SKM-1 treated with dmso at 0.1 percent for 144 hours (cell line): ENCODE data around the gene CDH13.

ENCODE experiments used
- DNase-seq: peaks from one replicate; lab custom pipeline; 2025; ENCODE audit not compliant: unreplicated experiment; lab: John Stamatoyannopoulos, UW

CDH13 gene

DNA sequence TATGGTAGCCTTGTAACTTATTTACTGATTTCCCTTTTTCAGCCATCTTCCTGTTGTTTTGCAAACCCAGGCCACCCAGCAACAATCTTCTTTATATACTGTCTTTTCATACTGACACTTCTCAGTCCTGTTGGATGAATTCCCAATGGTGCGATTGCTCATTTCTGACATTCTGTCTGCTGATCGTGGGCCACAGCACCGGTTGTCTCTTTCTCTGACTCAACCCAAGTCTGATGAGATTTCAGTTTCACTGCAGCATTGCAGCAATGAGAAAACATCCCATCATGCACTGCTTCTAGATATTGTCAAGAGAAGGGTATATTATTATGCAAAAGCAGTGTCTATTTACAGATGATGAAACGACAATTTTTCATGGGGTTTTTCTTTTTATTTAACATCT, 831.8 kb downstream of the CDH13 start:
- no peak for DNase-seq

DNA sequence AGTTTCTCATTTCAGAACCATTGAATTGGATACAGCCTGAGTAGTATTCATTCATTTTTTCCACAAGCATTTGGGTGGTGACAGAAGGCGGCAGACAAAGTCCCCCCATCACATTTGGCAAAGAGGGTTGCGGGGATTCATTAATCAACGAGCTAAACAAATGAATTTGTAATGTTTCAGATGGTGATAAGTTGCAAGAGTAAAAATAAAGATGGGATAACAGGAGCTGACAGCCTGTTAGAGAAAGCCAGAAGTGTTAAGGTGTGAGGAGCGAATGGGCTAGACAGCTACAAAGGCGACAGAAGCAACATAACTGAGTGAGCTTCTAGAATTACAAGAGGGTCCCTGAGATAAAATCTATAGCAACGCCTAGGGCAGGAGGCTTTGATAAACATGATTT, 838.2 kb downstream of the CDH13 start:
- DNase-seq, result no peak

- no peak for DNase-seq
Observed at GRCh38 chr16:83470416-83470815, 843.6 kb downstream of the CDH13 start.

- DNase-seq, result no peak
Observed at GRCh38 chr16:83472776-83473501, 846.2 kb downstream of the CDH13 start.

DNA sequence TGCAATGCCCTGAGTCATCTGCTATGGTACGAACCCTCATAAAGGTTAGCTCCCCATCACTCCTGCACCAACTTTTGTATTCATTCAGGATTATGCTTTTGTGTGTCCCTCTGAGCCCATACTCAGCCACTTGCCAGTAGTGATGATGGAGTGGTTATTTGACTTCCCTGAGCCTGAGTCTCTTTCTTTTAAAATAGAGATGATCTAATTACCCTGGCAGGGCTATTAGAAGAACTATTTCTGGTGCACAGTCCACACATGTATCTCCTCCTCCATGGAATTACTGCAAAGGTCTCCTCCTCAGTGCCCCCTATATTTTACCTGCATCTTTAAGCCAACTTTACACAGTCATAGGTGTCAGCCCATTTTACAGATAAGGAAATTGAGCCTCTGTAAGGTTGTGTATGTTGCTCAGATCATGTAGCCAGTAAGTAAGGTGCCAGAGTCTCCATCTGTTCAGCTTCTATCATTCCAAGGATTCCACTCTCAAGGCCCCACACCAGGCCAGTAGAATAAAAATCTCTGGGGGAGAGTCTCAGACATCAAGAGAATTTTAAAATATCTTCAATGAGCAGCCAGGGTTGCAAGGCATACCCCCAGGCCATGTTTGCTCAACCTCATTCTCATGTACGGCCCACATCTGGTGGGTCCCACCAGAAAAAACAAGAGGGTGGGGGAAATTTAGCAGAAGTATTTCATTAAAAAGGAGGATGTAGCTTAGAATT, 847.3 kb downstream of the CDH13 start:
- DNase-seq, result no peak

DNA sequence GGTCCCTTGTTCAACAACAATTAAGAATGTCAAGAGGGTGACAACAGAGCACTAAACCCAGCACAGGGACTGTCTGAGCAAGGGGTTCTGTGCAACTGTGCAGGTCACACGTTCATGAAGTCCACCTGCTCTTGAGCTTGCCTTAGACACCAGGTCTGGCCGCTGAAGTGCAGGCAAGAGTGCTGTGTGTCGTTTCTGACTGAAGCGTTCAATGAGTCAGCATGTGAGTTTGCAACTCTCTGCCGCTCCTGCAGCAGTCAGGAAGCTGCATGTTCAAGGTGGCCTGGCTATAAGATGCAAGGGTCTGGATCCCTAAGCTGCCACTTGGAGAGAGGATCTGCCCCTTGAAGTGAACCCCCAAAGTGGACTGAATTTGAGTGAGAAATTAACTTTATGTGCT, 848.3 kb downstream of the CDH13 start:
- DNase-seq, result no peak

GRCh38 chr16:83481589-83481988, 854.8 kb downstream of the CDH13 start:
- no peak for DNase-seq

GRCh38 chr16:83482545-83483162, 855.9 kb downstream of the CDH13 start:
- no peak for DNase-seq

DNA sequence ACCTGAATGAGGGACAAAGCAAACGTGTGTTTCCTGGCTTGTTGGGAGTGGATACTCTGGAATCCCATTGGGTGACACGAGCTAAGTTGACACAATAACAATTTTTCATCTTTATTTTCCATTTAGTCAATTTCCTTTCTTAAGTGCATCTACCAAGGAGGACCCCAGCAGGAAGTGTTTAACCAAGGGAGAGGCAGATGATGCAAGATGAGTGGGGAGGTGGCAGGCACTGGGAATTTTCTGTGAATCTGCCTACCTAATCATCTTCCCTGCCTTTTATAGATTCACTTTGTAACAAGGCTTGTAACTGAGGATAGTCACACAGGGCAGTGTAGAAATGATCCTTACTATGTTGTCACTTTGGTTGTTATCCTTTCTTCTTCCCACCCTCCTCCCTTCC, 863.3 kb downstream of the CDH13 start:
- no peak for DNase-seq

- no peak for DNase-seq
Observed at GRCh38 chr16:83494459-83494858, 867.7 kb downstream of the CDH13 start.

GRCh38 chr16:83501481-83501880, 874.7 kb downstream of the CDH13 start:
- DNase-seq, result no peak

DNA sequence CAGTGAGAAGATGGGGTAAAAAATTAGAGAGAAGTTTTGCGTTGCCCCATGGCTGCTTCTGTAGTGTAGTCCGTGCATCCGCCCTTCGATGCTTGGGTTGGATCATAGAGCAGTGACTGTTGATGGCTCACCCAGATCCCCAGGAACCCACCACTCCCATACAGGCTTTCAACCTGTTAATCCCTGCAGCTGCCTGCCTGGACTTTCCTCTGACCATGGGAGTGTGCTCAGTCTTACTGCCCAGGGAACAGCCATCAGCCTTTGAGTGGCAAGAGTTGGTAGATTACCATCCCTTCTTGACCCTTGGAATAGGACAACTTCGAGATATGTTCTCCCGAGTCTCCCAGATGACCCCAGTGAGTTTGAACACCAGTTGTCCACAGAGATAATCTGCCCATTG, 881.5 kb downstream of the CDH13 start:
- DNase-seq, result no peak

GRCh38 chr16:83509316-83509715, 882.5 kb downstream of the CDH13 start:
- DNase-seq, result no peak

DNA sequence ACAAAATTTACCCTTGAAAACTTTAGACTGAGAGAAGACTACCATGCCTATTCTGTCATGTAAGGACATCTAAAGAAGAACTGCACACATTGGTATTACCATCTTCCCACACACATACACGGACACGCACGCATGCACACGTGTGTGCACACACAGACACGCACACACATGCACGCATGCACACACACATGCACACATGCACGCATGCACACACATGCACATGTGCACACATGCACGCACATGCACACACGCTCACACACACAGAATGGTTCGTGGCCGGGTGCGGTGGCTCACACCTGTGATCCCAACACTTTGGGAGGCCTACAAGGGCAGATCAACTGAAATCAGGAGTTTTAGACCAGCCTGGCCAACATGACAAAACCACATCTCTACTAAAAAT, 884.1 kb downstream of the CDH13 start:
- no peak for DNase-seq

GRCh38 chr16:83513008-83513755, 886.4 kb downstream of the CDH13 start:
- DNase-seq, result no peak

DNA sequence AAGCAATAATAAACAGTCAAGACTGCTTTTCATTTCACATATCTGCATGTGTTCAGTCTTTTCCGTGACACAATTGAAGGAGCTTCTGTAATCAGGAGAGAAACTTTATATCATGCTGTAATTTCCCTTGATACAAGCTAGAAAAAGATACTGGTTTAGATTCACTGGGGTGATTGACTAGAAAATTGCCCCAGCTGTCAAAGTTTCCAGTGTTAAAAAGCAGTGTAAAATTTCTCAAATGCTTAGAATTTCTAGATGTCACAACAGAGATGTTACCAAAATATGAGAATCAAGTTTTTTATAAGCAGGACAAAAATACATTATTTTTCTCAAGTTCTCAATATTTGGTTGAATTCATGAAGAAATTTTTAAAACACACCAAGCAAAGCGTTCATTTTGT, 888.6 kb downstream of the CDH13 start:
- no peak for DNase-seq

- DNase-seq, result no peak
Observed at GRCh38 chr16:83516931-83517330, 890.2 kb downstream of the CDH13 start.

GRCh38 chr16:83517398-83517797, 890.6 kb downstream of the CDH13 start:
- no peak for DNase-seq

DNA sequence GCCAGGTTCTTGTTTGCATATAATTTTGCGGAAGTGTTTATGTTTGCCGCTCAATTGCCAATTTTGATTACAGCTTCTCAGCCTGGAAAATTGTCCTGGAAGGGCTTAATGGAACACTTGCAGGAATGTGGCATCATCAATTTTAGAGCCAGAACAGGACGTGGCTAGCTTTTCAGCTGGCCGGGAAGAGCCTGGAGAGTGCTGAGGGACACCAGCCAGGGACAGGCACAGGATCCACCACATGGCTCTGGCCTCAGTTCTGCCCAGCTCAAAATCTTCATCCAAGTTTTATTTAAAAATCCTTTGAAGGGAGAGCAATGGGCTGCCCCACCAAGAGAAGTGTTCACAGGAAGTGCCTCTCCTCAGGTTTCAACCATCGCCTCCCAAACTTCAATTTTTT, 893.8 kb downstream of the CDH13 start:
- no peak for DNase-seq

DNA sequence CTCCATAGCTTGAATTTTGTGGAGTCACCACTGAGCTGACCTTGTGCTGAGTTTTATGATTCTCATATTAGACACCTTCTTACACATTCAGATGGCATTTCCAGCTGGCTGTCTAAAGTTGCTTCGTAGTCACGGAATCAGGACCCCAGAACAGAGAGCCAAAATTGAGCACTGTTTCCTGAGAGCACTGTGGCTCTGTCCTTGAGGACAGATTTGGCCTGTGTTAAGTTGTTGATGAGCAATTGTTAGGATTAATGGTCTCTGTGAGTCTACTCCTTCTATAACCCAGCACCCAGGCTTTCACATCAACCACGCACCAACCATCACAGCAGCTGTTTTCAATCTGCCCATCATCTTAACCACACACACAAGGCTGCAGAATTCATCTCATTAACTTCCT, 903.5 kb downstream of the CDH13 start:
- DNase-seq, result no peak

DNA sequence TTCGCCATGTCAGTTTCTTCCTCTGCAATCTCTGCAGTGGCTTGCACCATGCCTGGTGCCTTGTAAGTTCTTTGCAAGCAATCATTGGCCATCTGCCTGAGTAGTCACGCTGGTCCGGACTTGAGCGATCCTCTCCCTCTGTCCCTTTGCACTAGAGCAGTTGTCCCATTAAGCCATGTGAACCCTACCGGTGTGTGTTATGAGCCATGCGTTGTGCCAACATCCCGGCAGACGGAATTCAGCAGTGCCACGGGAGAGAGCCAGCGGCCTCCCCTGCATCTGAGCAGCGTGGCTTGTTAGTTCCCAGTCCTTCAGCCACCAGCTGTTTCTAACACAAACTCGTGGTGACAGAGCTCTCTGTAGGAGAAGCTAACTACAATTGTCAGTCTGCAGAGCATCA, 905.9 kb downstream of the CDH13 start:
- DNase-seq, result no peak

- DNase-seq, result no peak
Observed at GRCh38 chr16:83533193-83533592, 906.4 kb downstream of the CDH13 start.
